Neural progenitor cell (in vitro differentiated cells): ENCODE results near the gene P4HTM. TPM values are rescaled to one million over a fixed set of nuclear protein-coding genes. Genes with fewer than 3 reads are reported as not detected.

Experiments used
- DNase-seq: peaks from one replicate; pipeline ENCODE4 v3.0.0-alpha.2; 2016; ENCODE audit warnings: low spot score
- H2AFZ ChIP-seq: fragments of 200-600 bp; sonication (generic); replicated peaks from 2 replicates; pipeline ENCODE4 v1.6.1; 2016; ENCODE audit warnings: antibody characterized with exemption
- H3F3A ChIP-seq: fragments of 200-600 bp; sonication (generic); 2 replicates; pipeline ENCODE4 v1.6.1; 2016; ENCODE audit warnings: antibody characterized with exemption, low read depth
- H3K27ac ChIP-seq: fragments of 200-600 bp; sonication (generic); 2 replicates; pipeline ENCODE4 v1.5.1; 2016; ENCODE audit warnings: mild to moderate bottlenecking
- H3K27me3 ChIP-seq: fragments of 200-600 bp; sonication (generic); 2 replicates; pipeline ENCODE4 v1.6.1; 2016; ENCODE audit warnings: mild to moderate bottlenecking, moderate library complexity
- H3K36me3 ChIP-seq: fragments of 200-600 bp; sonication (generic); 2 replicates; pipeline ENCODE4 v1.5.1; 2016
- H3K4me1 ChIP-seq: fragments of 200-600 bp; sonication (generic); 2 replicates; pipeline ENCODE4 v1.6.1; 2016; ENCODE audit warnings: mixed run types
- H3K4me2 ChIP-seq: fragments of 200-600 bp; sonication (generic); 2 replicates; pipeline ENCODE4 v1.6.1; 2016
- H3K4me3 ChIP-seq: fragments of 200-600 bp; sonication (generic); 2 replicates; pipeline ENCODE4 v1.5.1; 2016
- H3K79me2 ChIP-seq: fragments of 200-600 bp; sonication (generic); 2 replicates; pipeline ENCODE4 v1.6.1; 2016; ENCODE audit warnings: low read depth
- H3K9ac ChIP-seq: fragments of 200-600 bp; sonication (generic); 2 replicates; pipeline ENCODE4 v1.6.1; 2016
- H3K9me3 ChIP-seq: fragments of 200-600 bp; sonication (generic); 2 replicates; pipeline ENCODE4 v1.5.1; 2016; ENCODE audit warnings: low read depth
- H4K20me1 ChIP-seq: fragments of 200-600 bp; sonication (generic); 2 replicates; pipeline ENCODE4 v1.6.1; 2016; ENCODE audit warnings: low read depth
- H3K27ac Mint-ChIP-seq: 3 replicates; pipeline ENCODE4 v1.8.0; 2021; ENCODE audit warnings: mixed read lengths
- H3K27me3 Mint-ChIP-seq: 2 replicates; pipeline ENCODE4 v1.8.0; 2022; ENCODE audit warnings: low read depth, mild to moderate bottlenecking, inconsistent platforms, moderate library complexity, mixed read lengths; ENCODE audit not compliant: insufficient read depth
- H3K36me3 Mint-ChIP-seq: 3 replicates; pipeline ENCODE4 v1.8.0; 2021; ENCODE audit warnings: mixed read lengths
- H3K4me1 Mint-ChIP-seq: 3 replicates; pipeline ENCODE4 v1.8.0; 2021; ENCODE audit warnings: mixed read lengths
- H3K4me3 Mint-ChIP-seq: 3 replicates; pipeline ENCODE4 v1.8.0; 2021; ENCODE audit warnings: mild to moderate bottlenecking, moderate library complexity, mixed read lengths
- H3K9me3 Mint-ChIP-seq: 3 replicates; pipeline ENCODE4 v1.8.0; 2020; ENCODE audit warnings: mixed read lengths
- EZH2 ChIP-seq: fragments of 200-600 bp; sonication (generic); IDR thresholded peaks from 2 replicates; pipeline ENCODE4 v1.6.1; 2017; ENCODE audit warnings: antibody characterized with exemption, mild to moderate bottlenecking, moderate library complexity
- EZH2phosphoT487 ChIP-seq: fragments of 200-600 bp; sonication (generic); IDR thresholded peaks from 2 replicates; pipeline ENCODE4 v1.6.1; 2017; ENCODE audit warnings: antibody characterized with exemption
- total RNA-seq: library from RNA; depleted of rRNA; stranded (reverse); fragments of >200 nt; gene quantifications from 2 replicates; pipeline ENCODE4 v1.2.3, GENCODE V29; 2015; ENCODE audit warnings: low replicate concordance
- TF ChIP-seq, protein P1 (sequence below): fragments of 200-600 bp; sonication (generic); IDR thresholded peaks from 2 replicates; pipeline ENCODE4 v1.5.1; 2017; ENCODE audit warnings: antibody characterized with exemption, mild to moderate bottlenecking

Gene P4HTM
- total RNA-seq, 1 donor from 2014 or later = 15.3 TPM

DNA sequence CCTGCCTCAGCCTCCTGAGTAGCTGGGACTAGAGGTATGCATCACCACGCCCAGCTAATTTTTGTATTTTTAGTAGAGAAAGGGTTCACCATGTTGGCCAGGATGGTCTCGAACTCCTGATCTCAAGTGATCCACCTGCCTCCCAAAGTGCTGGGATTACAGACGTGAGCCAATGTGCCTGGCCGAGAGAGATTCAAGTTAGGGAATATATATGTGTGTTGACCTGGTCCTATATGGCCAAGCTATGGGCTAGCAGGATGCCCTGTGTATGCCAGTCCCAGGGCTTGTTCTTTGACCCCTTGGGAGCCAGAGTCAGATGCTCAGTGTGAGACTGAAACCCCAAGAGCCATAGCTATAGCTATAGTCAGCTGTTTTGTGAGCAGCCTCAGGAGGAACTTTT is 33.7 kb downstream of the P4HTM start:
- Histone ChIP-seq H3K27me3 (no peaks in the 10 kb centered on the region), H3F3A (peaks cover 67% of the 10 kb centered on the region), H4K20me1 (peaks cover 12% of the 10 kb centered on the region), H3K4me1 (peaks cover 25% of the 10 kb centered on the region), H3K79me2 (peaks cover 59% of the 10 kb centered on the region), H3K4me2 (no peak overlapping the region), H3K9ac (no peak overlapping the region), H3K4me3 (no peak overlapping the region), H3K36me3 (no peaks in the 10 kb centered on the region), H2AFZ (no peak overlapping the region), H3K27ac (no peak overlapping the region), H3K9me3 (no peaks in the 10 kb centered on the region)
- peak overlapping the region; percentile 94 for H3K4me3 Mint-ChIP-seq
- peaks cover 12% of the 10 kb centered on the region for H3K27me3 Mint-ChIP-seq
- peaks cover 30% of the 10 kb centered on the region for H3K36me3 Mint-ChIP-seq
- no peaks in the 10 kb centered on the region for H3K9me3 Mint-ChIP-seq
- TF ChIP-seq EZH2 (no peak), EZH2phosphoT487 (no peak)
- TF ChIP-seq, protein P1, sequence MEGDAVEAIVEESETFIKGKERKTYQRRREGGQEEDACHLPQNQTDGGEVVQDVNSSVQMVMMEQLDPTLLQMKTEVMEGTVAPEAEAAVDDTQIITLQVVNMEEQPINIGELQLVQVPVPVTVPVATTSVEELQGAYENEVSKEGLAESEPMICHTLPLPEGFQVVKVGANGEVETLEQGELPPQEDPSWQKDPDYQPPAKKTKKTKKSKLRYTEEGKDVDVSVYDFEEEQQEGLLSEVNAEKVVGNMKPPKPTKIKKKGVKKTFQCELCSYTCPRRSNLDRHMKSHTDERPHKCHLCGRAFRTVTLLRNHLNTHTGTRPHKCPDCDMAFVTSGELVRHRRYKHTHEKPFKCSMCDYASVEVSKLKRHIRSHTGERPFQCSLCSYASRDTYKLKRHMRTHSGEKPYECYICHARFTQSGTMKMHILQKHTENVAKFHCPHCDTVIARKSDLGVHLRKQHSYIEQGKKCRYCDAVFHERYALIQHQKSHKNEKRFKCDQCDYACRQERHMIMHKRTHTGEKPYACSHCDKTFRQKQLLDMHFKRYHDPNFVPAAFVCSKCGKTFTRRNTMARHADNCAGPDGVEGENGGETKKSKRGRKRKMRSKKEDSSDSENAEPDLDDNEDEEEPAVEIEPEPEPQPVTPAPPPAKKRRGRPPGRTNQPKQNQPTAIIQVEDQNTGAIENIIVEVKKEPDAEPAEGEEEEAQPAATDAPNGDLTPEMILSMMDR = no peak
- H3K4me1 Mint-ChIP-seq = peaks cover 31% of the 10 kb centered on the region
- DNase-seq = no peak
- H3K27ac Mint-ChIP-seq = no peak overlapping the region

DNA sequence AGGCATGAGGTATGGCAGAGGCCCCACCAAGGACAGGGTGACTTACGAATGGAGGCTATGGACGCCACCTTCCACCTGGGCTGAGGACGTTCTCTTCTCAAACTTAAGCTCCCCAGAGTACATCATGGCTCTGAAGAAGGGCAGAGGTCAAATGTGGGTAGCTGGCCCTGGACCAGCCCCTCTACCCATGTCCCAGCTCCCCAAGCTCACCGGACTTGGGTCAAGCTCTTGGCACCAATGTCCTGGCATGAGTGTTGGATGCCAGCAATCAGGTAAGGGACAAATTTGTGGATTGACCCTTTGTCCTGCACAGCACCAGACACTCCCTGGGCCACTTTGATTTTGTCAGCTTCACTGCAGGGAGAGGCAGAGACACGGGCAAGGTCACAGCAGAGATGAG is 34.4 kb downstream of the P4HTM start:
- H3K4me2 ChIP-seq = no peak overlapping the region
- peaks cover 26% of the 10 kb centered on the region for H3K4me1 ChIP-seq
- H3F3A ChIP-seq = peaks cover 60% of the 10 kb centered on the region
- H4K20me1 ChIP-seq = peaks cover 12% of the 10 kb centered on the region
- no peak overlapping the region for H3K9ac ChIP-seq
- H3K4me1 Mint-ChIP-seq = peaks cover 33% of the 10 kb centered on the region
- no peaks in the 10 kb centered on the region for H3K9me3 ChIP-seq
- no peak overlapping the region for H3K4me3 ChIP-seq
- H3K27me3 Mint-ChIP-seq = peaks cover 16% of the 10 kb centered on the region
- DNase-seq = no peak
- peaks cover 29% of the 10 kb centered on the region for H3K36me3 Mint-ChIP-seq
- peak overlapping the region; percentile 94 for H3K4me3 Mint-ChIP-seq
- H3K36me3 ChIP-seq = no peaks in the 10 kb centered on the region
- H3K27ac Mint-ChIP-seq = no peak overlapping the region
- H3K27ac ChIP-seq = no peak overlapping the region
- H3K79me2 ChIP-seq = peaks cover 57% of the 10 kb centered on the region
- H2AFZ ChIP-seq = no peak overlapping the region
- H3K27me3 ChIP-seq = no peaks in the 10 kb centered on the region
- no peaks in the 10 kb centered on the region for H3K9me3 Mint-ChIP-seq
- TF ChIP-seq, protein P1 = no peak
- no peak for TF ChIP-seq EZH2phosphoT487
- no peak for TF ChIP-seq EZH2

DNA sequence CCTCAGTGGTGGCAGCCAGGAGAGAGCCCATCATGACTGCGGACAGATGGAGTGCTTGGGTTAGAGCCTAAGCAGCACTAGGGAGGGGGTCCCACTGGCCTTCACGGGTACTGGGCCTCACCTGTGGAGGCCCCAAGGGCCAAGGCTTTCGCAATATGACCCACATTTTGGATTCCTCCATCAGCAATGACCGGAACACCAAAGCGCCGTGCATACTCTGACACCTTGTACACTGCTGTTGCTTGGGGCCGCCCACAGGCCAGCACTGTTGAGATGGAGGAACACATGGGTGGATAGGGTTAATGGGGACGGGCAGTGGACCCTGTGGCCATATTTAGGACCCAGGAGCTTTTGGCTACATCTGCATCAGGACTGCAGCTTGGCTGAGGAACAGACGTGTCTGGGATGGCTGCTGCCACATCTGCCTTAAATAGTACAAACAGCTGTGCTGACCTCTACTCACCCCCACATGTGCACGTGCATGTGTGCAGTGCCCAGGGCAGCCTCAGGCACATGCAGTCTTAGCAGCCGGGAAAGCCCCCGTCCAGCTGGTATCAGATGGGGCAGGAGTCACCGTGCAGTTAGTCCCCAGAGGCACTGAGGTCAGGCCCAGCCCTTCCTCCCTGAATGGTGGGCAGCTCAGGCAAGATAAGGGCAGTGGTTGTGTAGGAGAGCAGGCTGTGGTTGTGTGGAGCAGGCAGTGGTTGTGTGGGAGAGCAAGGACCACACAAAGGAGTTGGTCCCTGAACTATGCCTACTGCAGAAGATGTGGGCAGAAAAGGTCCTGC is 35.2 kb downstream of the P4HTM start:
- H3K36me3 ChIP-seq = no peaks in the 10 kb centered on the region

More for the DNA sequence above, 35.2 kb downstream of the P4HTM start:
- H3K4me1 ChIP-seq = peaks cover 19% of the 10 kb centered on the region
- no peak for DNase-seq
- no peak overlapping the region for H3K9ac ChIP-seq
- H3K4me2 ChIP-seq = no peak overlapping the region
- H4K20me1 ChIP-seq = peaks cover 9% of the 10 kb centered on the region
- H3K4me3 ChIP-seq = no peak overlapping the region
- Mint-ChIP-seq H3K4me3 (no peak overlapping the region), H3K4me1 (peaks cover 32% of the 10 kb centered on the region), H3K27me3 (peaks cover 14% of the 10 kb centered on the region), H3K9me3 (no peaks in the 10 kb centered on the region), H3K36me3 (peaks cover 29% of the 10 kb centered on the region), H3K27ac (no peak overlapping the region)
- no peaks in the 10 kb centered on the region for H3K9me3 ChIP-seq
- no peak overlapping the region for H2AFZ ChIP-seq
- TF ChIP-seq, protein P1 = no peak
- TF ChIP-seq EZH2phosphoT487 (no peak), EZH2 (no peak)
- H3F3A ChIP-seq = peaks cover 60% of the 10 kb centered on the region
- H3K79me2 ChIP-seq = peaks cover 49% of the 10 kb centered on the region
- H3K27ac ChIP-seq = no peak overlapping the region
- H3K27me3 ChIP-seq = no peaks in the 10 kb centered on the region
